GM18868 (cell line): ENCODE data around the gene C4orf50.
"Not testable (repeated sequence)": the region's sequence is repeated elsewhere in the genome, so short reads cannot be mapped to it uniquely, and the experiment has no call there.

Experiments
- ATAC-seq: cut with Tn5 transposase; IDR thresholded peaks from one replicate; pipeline ENCODE4 v1.9.1; 2021; ENCODE audit warnings: mild to moderate bottlenecking, moderate library complexity; ENCODE audit not compliant: unreplicated experiment

The C4orf50 gene

DNA sequence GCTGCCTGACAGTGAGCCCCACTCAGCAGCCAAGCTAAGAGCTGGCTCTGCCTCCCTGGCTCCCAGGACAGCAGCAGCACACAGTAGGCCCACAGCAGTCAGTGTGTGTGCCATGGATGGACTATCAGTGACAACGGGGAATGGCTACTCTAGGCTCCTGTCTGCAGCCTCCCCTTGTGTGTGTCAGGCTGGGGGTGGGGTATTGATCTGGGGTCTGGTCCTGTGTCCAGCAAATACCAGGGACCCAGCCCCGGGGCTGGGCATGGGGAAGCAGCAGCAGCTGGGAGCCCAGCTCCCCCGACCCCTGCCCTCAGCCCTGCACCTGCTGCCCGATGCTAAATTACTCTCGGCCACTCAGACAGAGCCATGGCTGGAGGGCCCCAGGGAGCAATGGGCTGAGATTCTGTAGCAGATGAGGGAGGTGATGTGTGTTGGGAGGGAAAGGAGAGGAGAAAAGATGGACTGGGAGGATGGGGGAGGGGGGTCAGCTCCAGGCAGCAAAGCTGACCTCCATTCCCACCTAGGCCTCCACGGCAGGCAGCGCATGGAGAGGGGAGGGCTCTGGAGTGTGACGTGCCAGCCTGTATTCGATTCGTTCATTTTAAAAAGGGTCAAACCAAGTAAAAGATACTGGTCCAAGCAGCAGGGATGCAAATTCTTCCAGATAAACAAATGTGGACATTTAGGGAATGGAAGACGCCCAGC lies 64.0 kb downstream of the C4orf50 start:
- ATAC-seq, result no peak

- no peak for ATAC-seq
Measured at GRCh38 chr4:5952975-5953951, 65.0 kb downstream of the C4orf50 start.

- ATAC-seq, result no peak
Measured at GRCh38 chr4:5952286-5952974, 65.8 kb downstream of the C4orf50 start.

DNA sequence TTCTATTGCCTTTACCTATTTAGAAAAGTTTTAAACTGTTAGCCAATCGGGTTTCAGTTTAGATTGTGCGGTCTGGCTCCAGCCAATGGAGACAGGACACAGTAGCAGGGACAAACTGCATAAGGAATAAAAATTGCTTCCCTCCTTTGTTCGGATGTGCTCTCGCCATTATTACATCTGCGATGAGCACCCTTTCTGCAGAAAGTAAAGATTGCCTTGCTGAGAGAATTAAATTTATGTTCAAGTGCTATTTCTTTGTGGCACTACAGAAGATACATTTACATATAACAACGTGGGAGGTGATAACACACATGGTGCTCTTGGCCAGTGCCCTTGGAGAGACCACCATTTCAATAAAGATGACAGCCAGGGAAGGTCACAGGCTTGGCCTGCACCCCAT lies 71.6 kb downstream of the C4orf50 start:
- not testable (repeated sequence) for ATAC-seq

DNA sequence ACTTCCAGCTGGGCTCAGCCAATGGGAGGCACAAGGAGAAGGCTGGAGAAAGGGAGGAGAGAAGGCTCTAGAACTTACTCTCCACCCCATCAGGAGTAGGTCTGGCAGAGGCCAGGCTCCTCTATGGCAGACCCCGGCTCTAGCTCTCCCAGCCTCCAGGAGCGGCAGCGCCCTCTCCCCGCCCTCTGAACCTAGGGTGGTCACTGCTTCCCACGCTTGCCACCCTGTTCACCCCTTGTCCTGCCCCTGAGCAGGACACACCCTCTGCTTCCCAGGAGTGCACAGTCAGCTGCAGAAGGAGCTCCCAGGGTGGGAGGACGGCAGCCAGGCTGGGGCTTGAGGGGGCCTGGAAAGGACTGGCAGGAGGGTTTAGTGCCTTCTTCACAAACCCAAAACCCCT lies 72.3 kb downstream of the C4orf50 start:
- ATAC-seq, result no peak

DNA sequence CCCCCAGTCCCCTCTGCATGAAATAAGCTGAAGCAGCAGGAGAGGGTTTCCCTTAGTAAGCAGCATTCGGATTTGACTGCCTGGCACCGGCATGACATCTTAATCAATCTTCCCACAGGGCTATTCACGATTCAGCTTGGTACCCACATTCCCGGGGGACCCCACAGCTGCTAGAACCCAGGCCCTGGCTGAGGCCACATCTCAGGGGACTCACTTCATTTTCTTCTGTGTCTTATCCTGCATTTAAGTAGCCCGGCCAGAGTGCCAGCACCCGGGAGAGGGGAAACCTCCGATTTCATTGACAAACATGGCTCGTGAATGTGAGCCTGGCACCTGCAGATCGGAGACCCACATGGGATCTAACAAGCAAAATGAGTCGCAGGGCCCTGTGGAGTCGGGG lies 73.1 kb downstream of the C4orf50 start:
- no peak for ATAC-seq

- no peak for ATAC-seq
Measured at GRCh38 chr4:5943561-5943960, 74.7 kb downstream of the C4orf50 start.

GRCh38 chr4:5942947-5943346 lies 75.3 kb downstream of the C4orf50 start:
- no peak for ATAC-seq

DNA sequence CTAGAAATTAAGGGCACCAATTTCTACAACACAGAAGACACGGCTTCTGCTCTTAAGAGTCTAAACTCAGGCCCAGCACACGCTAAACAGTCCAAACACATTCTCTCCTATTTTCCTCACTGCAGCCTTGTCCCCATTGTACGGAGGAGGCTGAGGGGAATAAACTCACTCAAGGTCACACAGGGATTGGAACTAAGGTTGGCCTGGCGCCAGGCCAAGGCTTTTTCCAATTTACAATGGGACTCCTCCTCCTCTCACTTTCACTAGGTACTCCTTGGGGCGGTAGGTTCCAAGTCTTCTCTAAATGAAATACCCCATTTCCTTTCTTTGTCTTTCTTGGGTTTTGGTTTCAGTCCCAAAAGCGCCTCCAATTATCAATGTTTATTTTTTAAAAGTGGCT lies 76.6 kb downstream of the C4orf50 start:
- no peak for ATAC-seq

DNA sequence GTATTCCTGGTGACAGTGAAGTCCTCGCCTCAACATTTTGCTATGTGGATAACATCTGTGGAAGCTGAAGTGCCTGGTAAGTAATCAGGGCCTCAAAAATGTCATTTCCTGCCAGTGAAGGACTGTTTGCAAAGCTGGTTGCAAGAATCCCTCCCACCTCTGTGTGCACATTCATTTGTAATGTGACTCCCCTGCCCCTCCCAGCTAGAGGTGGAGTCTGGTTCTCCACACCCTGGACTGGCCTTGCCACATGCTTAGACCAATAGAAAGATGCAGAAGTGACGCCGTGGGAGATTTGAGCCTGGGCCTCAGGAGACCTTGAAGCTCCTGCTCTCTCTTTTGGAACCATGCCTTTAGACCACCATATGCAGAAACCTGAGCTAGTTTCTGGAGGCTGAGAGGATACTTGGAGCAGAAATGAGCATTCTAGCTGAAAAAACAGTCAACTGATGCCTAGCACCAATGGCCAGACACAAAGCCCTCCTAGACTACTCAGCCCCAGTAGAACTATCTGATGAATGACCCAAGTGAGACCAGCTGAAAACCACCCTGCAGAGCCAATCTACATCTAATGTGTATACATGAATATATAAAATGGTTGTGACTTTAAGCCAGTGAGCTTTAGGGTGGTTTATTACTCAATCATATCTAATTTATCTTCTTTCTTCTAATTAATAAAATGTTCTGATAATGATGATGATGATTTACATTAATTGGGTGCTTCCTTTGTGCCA lies 77.6 kb downstream of the C4orf50 start:
- no peak for ATAC-seq

DNA sequence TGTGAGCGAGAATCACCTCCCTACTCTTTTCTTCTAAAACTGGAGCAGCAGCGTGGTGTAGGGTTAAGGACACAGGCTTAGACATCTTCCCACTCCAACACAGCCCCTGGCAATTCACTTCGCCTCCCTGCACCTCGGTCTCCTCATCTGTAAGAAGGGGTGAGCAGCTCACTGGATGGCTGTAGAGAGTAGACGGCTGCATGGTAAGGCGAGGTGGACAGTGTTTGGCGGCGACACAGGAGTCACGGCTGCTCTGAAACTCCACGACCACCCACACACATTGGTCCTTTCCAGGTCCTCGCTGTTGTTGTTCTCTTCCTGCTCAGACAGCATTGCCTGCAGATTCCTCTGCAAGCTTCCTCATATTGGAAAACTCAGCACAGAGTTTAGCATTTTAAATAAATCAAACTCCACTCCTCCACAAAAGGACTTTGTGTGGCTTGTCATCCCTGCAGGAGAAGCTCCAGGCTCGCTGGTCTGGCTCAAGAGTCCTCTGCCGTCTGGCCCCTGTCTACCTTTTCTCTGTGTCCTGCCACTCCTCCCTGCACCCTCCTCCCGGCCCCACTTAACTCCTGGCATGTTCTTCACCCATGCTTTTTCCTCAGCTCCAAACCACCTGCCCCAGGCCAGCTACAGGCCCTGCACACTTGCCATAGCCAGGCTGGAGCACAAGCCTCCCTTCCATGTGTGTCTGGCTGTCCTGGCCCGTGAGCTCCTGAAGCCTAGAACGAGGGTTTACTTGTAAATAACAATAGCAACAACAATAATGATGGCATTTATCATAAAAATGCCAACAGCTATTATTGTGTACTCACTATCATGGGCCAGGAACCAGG lies 84.0 kb downstream of the C4orf50 start:
- no peak for ATAC-seq

DNA sequence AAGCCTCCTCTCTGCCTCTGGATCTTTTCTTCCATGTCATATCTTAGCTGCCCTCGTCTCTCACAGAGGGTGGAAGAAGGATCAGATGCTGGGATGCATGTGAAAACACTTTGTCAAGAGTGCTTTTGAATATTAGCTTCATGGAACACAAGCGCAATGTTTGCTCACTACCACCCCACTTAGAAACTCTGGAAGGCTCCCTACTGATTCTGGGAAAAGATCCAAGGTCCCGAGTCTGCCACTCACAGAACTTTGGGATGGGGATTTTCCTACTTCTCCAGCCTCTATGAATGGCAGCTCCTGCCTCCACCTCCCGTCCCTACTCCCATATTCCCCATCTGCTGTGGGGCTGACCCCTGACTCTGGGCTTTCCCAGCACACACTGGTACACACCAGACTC lies 85.1 kb downstream of the C4orf50 start:
- ATAC-seq, result no peak

GRCh38 chr4:5932035-5932568 lies 86.1 kb downstream of the C4orf50 start:
- no peak for ATAC-seq

DNA sequence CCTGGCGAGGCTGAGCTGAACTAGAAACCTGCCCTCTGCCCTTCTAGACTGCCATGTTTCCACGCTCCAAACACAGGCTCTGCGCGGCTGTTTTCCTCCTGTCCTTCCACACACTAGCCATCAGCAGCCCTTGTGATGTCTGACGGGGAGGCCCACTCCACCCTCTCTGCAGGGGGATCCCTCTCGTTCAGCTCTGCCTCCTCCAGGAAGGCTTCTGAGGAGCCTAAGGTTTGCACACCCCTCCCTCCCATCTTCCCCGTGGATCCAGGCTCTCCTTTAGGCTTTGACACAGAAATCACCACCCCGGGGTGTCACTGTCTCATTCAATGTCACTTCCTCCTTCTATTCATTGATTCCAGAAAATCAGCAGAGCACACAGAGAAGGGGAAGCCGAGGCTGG lies 86.7 kb downstream of the C4orf50 start:
- ATAC-seq, result no peak

DNA sequence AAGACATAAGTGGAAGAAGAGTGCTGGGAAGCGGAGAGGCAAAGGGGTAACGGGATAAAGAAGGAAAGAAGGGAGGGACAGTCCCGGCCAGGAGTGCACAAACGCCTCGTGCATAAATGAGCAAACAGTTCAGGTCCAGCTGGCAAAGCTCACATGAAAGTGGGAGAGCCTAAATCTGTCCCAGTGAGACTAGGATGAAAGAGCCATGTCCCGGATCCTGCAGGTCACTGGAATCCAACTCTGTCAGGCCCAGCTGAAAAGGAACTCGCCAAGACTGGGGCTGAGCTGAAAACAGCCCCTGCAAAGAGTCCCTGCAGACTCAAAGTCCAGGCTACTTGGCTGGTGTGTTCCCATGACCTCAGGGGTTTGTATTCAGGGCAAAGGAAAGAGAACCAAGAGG lies 87.4 kb downstream of the C4orf50 start:
- ATAC-seq, result no peak

DNA sequence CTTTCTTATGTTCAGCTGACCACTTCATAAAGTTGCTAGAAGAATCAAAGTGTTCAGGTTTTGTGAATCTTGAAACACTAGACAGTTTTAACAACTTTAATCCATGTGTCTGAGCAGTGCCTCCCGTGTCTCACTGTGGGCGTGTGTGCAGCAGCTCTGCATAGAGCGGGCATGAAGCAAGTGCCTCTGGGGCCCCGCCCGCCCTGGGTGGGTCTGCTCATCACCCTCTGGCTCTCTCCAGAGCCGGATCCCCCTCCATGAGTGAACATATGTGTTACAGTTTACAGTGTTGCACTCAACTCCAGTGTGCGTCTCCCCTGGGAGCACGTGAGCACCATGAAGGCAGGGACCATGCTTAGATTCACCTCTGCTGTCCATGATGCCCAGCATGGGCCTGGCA lies 87.8 kb downstream of the C4orf50 start:
- no peak for ATAC-seq

DNA sequence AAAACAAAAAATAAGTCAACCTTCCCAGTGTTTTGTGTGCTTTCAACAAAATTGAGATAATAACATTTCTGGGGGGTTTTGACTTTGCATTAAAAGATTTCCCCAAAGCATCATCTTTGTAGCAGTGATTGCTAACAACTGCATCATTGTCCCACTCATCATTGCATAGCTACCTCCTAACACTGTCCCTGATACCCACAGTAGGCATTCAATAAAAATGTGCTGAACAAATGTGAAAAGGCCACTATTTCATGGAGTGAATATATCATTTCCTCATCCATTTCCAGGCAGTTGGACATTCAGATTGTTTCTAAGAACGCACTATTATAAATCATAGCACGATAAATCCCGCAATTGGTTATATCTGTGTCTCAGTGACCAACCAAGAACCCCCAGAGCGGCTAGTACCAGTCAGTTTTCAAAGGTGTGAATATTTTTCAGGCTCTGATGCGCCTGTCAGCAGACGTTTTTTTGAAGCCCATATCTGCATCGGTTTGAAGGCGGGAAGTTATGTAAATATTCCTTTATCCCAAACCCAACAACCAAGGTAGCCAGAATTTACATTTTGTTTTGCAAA lies 89.3 kb downstream of the C4orf50 start:
- ATAC-seq, result no peak

DNA sequence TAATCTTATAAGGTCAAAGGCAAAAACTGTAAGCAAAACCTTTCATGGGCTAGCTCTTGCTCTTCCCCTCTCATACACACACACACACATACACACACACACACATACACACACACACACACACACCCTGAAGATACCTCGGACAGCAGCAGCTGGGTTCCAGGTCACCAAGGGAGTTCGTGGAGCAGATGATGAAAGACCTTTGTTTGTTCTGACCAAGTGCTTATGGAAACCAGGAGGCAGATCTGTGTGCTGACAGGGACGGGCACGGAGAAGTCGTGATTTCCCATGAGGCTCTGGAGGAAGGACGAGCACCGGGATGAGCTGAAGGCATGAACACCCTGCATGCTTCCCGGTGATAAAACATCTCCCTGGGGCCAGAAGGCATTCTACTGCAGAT lies 90.0 kb downstream of the C4orf50 start:
- ATAC-seq, result no peak

- ATAC-seq, result no peak
Measured at GRCh38 chr4:5927747-5928146, 90.5 kb downstream of the C4orf50 start.
